Placental epithelial cell (primary cell): ENCODE measurements around the gene RLN3. TPM values are rescaled to one million over a fixed set of nuclear protein-coding genes. Genes with fewer than 3 reads are reported as not detected.

Source experiments
- total RNA-seq: library from RNA; depleted of rRNA; stranded (reverse); fragments of >200 nt; gene quantifications from 2 replicates; pipeline ENCODE4 v1.2.3, GENCODE V29; 2012

Gene RLN3
- not detected in 2 replicates for total RNA-seq

GRCh38 chr19:14027856-14028450 is at the start of gene RLN3:
Gene RLN3, plus strand, starts transcription at chr19:14028148. Its CDS starts 57 bp downstream, at chr19:14028205.

GRCh38 chr19:14006085-14006765 is 21.7 kb upstream of the RLN3 start, which contains the start of gene RFX1:
Gene RFX1, minus strand, starts transcription at chr19:14006320. Its CDS starts 12,477 bp downstream, at chr19:13993843.

GRCh38 chr19:14031719-14032480 is 4.0 kb downstream of the RLN3 start, which contains the start of gene IL27RA:
Gene IL27RA, plus strand, starts transcription at chr19:14031762. Its CDS starts 111 bp downstream, at chr19:14031873.

GRCh38 chr19:14061751-14062557 is 34.0 kb downstream of the RLN3 start, which contains the start of gene PALM3:
Gene PALM3, minus strand, starts transcription at chr19:14062076. Its CDS starts 96 bp downstream, at chr19:14061980.

GRCh38 chr19:14072535-14073260 is 44.8 kb downstream of the RLN3 start, which contains the start of gene MISP3:
Gene MISP3, plus strand, starts transcription at chr19:14072786. Its CDS starts 524 bp downstream, at chr19:14073310.

Other genes starting within 250 kb of the RLN3 start
- gene ZSWIM4, start 232.7 kb upstream of the RLN3 start, total RNA-seq, result 2.0 and 4.1 TPM in 2 replicates
- 1.3 TPM in 1 of 2 replicates, not detected in the other for gene NANOS3, start 151.0 kb upstream of the RLN3 start, total RNA-seq
- 0.79 and 0.87 TPM in 2 replicates for gene BRME1, start 122.0 kb upstream of the RLN3 start, total RNA-seq
- gene CC2D1A, start 121.9 kb upstream of the RLN3 start, total RNA-seq, result 11.4 and 22.7 TPM in 2 replicates
- 0.39 and 0.43 TPM in 2 replicates for gene PODNL1, start 89.7 kb upstream of the RLN3 start, total RNA-seq
- gene DCAF15, start 75.6 kb upstream of the RLN3 start, total RNA-seq, result 13.1 and 16.9 TPM in 2 replicates
- gene RFX1, start 21.8 kb upstream of the RLN3 start, total RNA-seq, result 5.1 and 5.3 TPM in 2 replicates
- gene IL27RA, start 3.6 kb downstream of the RLN3 start, total RNA-seq, result 0.39 and 0.65 TPM in 2 replicates
- gene PALM3, start 33.9 kb downstream of the RLN3 start, total RNA-seq, result 0.39 and 0.43 TPM in 2 replicates
- 0.22 and 0.39 TPM in 2 replicates for gene MISP3, start 44.6 kb downstream of the RLN3 start, total RNA-seq
- gene C19orf67, start 57.6 kb downstream of the RLN3 start, total RNA-seq, result 1.2 TPM in 1 of 2 replicates, not detected in the other
- 24.8 and 31.8 TPM in 2 replicates for gene SAMD1, start 62.6 kb downstream of the RLN3 start, total RNA-seq
- gene PRKACA, start 89.6 kb downstream of the RLN3 start, total RNA-seq, result 26.7 and 34.3 TPM in 2 replicates
- 3.9 and 6.9 TPM in 2 replicates for gene ASF1B, start 108.4 kb downstream of the RLN3 start, total RNA-seq
- gene ADGRL1, start 178.0 kb downstream of the RLN3 start, total RNA-seq, result 4.0 and 7.5 TPM in 2 replicates